Kidney (tissue), 14 donors: Measurements from ENCODE around the gene CRYBG1. TPM values are rescaled to one million over a fixed set of nuclear protein-coding genes. Genes with fewer than 3 reads are reported as not detected.

Source experiments
- DNase-seq, 5 donors: peaks; one replicate each; pipeline ENCODE4 v3.0.0-alpha.2; 2013 to 2020
- FAIRE-seq: peaks from 2 replicates; lab custom pipeline; 2012; peaks lifted over from hg19 to GRCh38; lab: Jason Lieb, UNC
- H3K27ac ChIP-seq, 2 donors: one replicate each; pipeline ENCODE4 v1.7.0; 2013; ENCODE audit warnings: low read depth in 2 of 2, low read length in 2 of 2, inconsistent platforms in 1 of 2
- H3K27me3 ChIP-seq: one replicate; pipeline ENCODE4 v1.7.1; 2013; ENCODE audit warnings: low read length, inconsistent platforms; ENCODE audit not compliant: control insufficient read depth, insufficient read depth
- H3K36me3 ChIP-seq, 3 donors: one replicate each; pipeline versions ENCODE4 v1.7.0 to v1.7.1; 2013; ENCODE audit warnings: low read length in 3 of 3, control low read depth in 1 of 3, inconsistent platforms in 1 of 3; ENCODE audit not compliant: insufficient read depth in 3 of 3, control insufficient read depth in 2 of 3
- H3K4me1 ChIP-seq, 3 donors: one replicate each; pipeline versions ENCODE4 v1.7.0 to v1.7.1; 2013; ENCODE audit warnings: low read length in 3 of 3, inconsistent platforms in 1 of 3, low read depth in 1 of 3; ENCODE audit not compliant: control insufficient read depth in 2 of 3, insufficient read depth in 2 of 3
- H3K4me3 ChIP-seq, 3 donors: one replicate each; pipeline versions ENCODE4 v1.7.0 to v1.8.1; 2013; ENCODE audit warnings: low read length in 3 of 3, control low read depth in 1 of 3, inconsistent platforms in 1 of 3
- H3K9ac ChIP-seq, 3 donors: one replicate each; pipeline versions ENCODE4 v1.7.0 to v1.7.1; 2013; ENCODE audit warnings: low read length in 3 of 3, control low read depth in 1 of 3, inconsistent platforms in 1 of 3
- H3K9me3 ChIP-seq, 3 donors: one replicate each; pipeline versions ENCODE4 v1.7.0 to v1.7.1; 2013; ENCODE audit warnings: low read length in 3 of 3, control low read depth in 1 of 3, inconsistent platforms in 1 of 3; ENCODE audit not compliant: control insufficient read depth in 2 of 3, insufficient read depth in 1 of 3
- intact Hi-C: fragments of 100-400 bp; cut with DNase I; formaldehyde crosslinking; loops from one replicate; pipeline ENCODE4 v1.11.1; 2022
- polyA plus RNA-seq: library from polyadenylated mRNA; stranded (reverse); fragments of 350-450 nt; fragmentation: Illumina TruSeq; extraction: RNeasy Lipid Tissue Mini Kit (QIAGEN cat#74804); gene quantifications from one replicate; pipeline ENCODE4 v1.2.3, GENCODE V29; 2014; ENCODE audit warnings: low read depth, low replicate concordance; ENCODE audit not compliant: insufficient read depth
- total RNA-seq: library from RNA; stranded (reverse); fragmentation: NEBNext Ultra II Directional; extraction: Animal tissue kit (Norgen Biotek cat#: 25700); gene quantifications from one replicate; pipeline ENCODE4 v1.2.1, GENCODE V29; 2021
- TF ChIP-seq, protein P1 (sequence below): IDR thresholded peaks from 3 replicates; pipeline ENCODE4 v1.5.1; 2012; ENCODE audit warnings: mild to moderate bottlenecking, moderate library complexity, borderline replicate concordance; ENCODE audit not compliant: insufficient read depth; ENCODE audit errors: extremely low read depth
- donor health status: control.
- donor health status: control.
- donor health status: control.
- donor health status: control.
- donor health status: control.
- donor health status: DM: yes; HTN: yes; CAD: no.
- donor health status: Normal renal cell carcinoma (clear cell type).

Gene CRYBG1
- total and polyA plus RNA-seq, 2 donors from 2014 or later = 7.0 to 32.6 TPM

- DNase-seq = no peak
- H3K27me3 ChIP-seq = no peaks in the 10 kb centered on the region
- no peak for FAIRE-seq
- H3K36me3 ChIP-seq = no peaks in the 10 kb centered on the region
- no peak overlapping the region for H3K27ac ChIP-seq
- H3K9ac ChIP-seq = no peak overlapping the region
- no peak overlapping the region for H3K4me3 ChIP-seq
- H3K9me3 ChIP-seq = no peaks in the 10 kb centered on the region
- H3K4me1 ChIP-seq = peaks cover 0 to 3% (median 0%) of the 10 kb centered on the region in 3 donors
- TF ChIP-seq, protein P1, sequence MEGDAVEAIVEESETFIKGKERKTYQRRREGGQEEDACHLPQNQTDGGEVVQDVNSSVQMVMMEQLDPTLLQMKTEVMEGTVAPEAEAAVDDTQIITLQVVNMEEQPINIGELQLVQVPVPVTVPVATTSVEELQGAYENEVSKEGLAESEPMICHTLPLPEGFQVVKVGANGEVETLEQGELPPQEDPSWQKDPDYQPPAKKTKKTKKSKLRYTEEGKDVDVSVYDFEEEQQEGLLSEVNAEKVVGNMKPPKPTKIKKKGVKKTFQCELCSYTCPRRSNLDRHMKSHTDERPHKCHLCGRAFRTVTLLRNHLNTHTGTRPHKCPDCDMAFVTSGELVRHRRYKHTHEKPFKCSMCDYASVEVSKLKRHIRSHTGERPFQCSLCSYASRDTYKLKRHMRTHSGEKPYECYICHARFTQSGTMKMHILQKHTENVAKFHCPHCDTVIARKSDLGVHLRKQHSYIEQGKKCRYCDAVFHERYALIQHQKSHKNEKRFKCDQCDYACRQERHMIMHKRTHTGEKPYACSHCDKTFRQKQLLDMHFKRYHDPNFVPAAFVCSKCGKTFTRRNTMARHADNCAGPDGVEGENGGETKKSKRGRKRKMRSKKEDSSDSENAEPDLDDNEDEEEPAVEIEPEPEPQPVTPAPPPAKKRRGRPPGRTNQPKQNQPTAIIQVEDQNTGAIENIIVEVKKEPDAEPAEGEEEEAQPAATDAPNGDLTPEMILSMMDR = no peak
- intact Hi-C loops = no loop called here
Measured at GRCh38 chr6:106383573-106383972, 23.1 kb downstream of the CRYBG1 start.

- Histone ChIP-seq H3K9me3 (no peaks in the 10 kb centered on the region), H3K9ac (no peak overlapping the region), H3K27ac (no peak overlapping the region), H3K4me1 (peaks cover 0 to 3% (median 0%) of the 10 kb centered on the region in 3 donors), H3K27me3 (no peaks in the 10 kb centered on the region), H3K4me3 (no peak overlapping the region), H3K36me3 (no peaks in the 10 kb centered on the region)
- no peak for DNase-seq
- intact Hi-C loops = no loop called here
- TF ChIP-seq, protein P1 = no peak
- FAIRE-seq = no peak
Measured at GRCh38 chr6:106385530-106385929, 25.0 kb downstream of the CRYBG1 start.

GRCh38 chr6:106387875-106388274 lies 27.4 kb downstream of the CRYBG1 start:
- FAIRE-seq (no peak), DNase-seq (no peak)
- Histone ChIP-seq H3K36me3 (no peaks in the 10 kb centered on the region), H3K9ac (no peak overlapping the region), H3K9me3 (no peaks in the 10 kb centered on the region), H3K4me3 (no peak overlapping the region), H3K27ac (no peak overlapping the region), H3K4me1 (no peaks in the 10 kb centered on the region), H3K27me3 (no peaks in the 10 kb centered on the region)
- intact Hi-C loops = no loop called here
- TF ChIP-seq, protein P1 = no peak

DNA sequence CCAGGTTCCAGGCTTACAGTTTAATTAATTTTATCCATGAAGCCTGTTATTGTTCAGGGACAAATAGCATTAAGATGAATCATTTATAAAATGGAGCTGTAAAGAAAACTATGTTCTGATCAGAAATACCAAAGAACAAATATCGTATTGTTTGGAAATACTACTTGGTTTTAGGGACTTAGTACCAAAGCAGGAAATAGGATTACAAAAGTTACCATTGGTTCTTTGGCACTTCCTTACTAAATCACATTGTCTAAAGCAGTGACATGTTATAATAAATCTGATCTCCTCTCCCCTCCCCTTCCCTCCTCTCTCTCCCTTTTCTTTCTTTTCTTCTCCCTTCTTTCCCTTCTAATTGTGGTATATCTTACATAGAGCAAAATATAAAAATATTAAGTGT lies 29.6 kb downstream of the CRYBG1 start:
- FAIRE-seq = no peak
- H3K27ac ChIP-seq = no peak overlapping the region

More for the DNA sequence above, 29.6 kb downstream of the CRYBG1 start:
- no peak for DNase-seq
- Histone ChIP-seq H3K4me3 (no peak overlapping the region), H3K36me3 (no peaks in the 10 kb centered on the region), H3K4me1 (no peaks in the 10 kb centered on the region), H3K27me3 (no peaks in the 10 kb centered on the region), H3K9me3 (no peaks in the 10 kb centered on the region), H3K9ac (no peak overlapping the region)
- TF ChIP-seq, protein P1 = no peak
- intact Hi-C loops = no loop called here
